ENCODE measurements around the gene PHF11.

The PHF11 gene

DNA sequence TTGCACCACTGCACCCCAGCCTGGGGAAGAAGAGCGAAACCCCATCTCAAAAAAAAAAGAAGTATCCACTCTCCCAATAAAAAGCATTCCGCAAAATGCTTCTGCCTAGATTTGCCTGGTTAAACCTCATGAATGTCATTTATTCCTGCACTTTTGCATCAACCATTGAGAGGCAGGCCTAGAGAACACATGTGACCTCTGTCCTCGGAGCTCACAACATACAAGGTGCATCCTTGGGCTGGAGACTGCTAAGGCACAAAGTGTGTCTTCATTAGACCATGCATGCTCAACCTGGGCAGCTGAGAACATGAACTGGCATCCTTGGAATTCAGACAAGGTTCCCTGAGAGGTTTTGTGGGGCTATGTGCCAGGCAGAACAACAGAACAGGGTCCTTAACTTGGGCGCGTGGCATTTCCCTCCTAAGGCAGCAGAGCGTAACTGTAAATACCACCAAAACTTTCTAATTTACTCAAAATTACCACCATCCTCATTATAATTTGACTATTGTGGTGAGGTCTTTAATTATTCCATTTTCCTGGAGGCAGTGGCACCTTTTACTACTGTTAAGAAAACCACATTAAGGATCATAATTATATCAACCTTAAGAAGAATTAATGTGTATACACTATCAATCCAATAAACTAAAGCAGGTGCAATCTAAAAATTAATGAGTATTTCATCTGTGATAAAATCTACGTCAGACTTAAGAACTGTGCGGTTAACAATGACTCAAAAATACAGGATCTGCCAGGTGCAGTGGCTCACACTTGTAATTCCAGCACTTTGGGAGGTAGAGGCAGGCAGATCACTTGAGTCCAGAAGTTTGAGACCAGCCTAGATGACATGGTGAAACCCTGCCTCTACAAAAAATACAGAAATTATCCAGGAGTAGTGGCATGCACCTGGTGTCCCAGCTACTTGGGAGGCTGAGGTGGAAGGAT, 75.8 kb downstream of the PHF11 start (continued):
- TF ChIP-seq GLI2 (tag by site-specific recombination; IDR thresholded peaks at IDR 0.05; ENCODE audit: borderline replicate concordance, low read depth) (no peak), ZNF423 (tag by site-specific recombination; IDR thresholded peaks at IDR 0.05) (no peak), KLF16 (tag by site-specific recombination; IDR thresholded peaks at IDR 0.05) (no peak)
